GM19438 (cell line): Measurements from ENCODE around the gene ZSWIM6.

Experiments
- ATAC-seq: cut with Tn5 transposase; IDR thresholded peaks from one replicate; pipeline ENCODE4 v1.9.1; 2021; ENCODE audit warnings: low read depth; ENCODE audit not compliant: unreplicated experiment

The ZSWIM6 gene

GRCh38 chr5:61330845-61331406 is 1.1 kb upstream of the ZSWIM6 start:
- peak; percentile 37 for ATAC-seq

- ATAC-seq: no peak
Observed at GRCh38 chr5:61332358-61332749, 296 bp downstream of the ZSWIM6 start.

GRCh38 chr5:61332851-61333320 is 828 bp downstream of the ZSWIM6 start:
- ATAC-seq: no peak

GRCh38 chr5:61333321-61333953 is 1.4 kb downstream of the ZSWIM6 start:
- ATAC-seq: no peak

GRCh38 chr5:61333954-61334867 is 2.2 kb downstream of the ZSWIM6 start:
- no peak for ATAC-seq

- no peak for ATAC-seq
Observed at GRCh38 chr5:61334868-61335615, 3.0 kb downstream of the ZSWIM6 start.

- ATAC-seq: no peak
Observed at GRCh38 chr5:61339764-61340163, 7.7 kb downstream of the ZSWIM6 start.

GRCh38 chr5:61340775-61341361 is 8.8 kb downstream of the ZSWIM6 start:
- no peak for ATAC-seq

- ATAC-seq: no peak
Observed at GRCh38 chr5:61342071-61342501, 10.0 kb downstream of the ZSWIM6 start.

- ATAC-seq: no peak
Observed at GRCh38 chr5:61344187-61344944, 12.3 kb downstream of the ZSWIM6 start.

GRCh38 chr5:61346511-61346910 is 14.5 kb downstream of the ZSWIM6 start:
- ATAC-seq: no peak

- ATAC-seq: no peak
Observed at GRCh38 chr5:61347080-61347479, 15.0 kb downstream of the ZSWIM6 start.

- no peak for ATAC-seq
Observed at GRCh38 chr5:61348447-61348846, 16.4 kb downstream of the ZSWIM6 start.

- ATAC-seq: no peak
Observed at GRCh38 chr5:61349935-61350334, 17.9 kb downstream of the ZSWIM6 start.

GRCh38 chr5:61350535-61350934 is 18.5 kb downstream of the ZSWIM6 start:
- ATAC-seq: no peak

GRCh38 chr5:61351733-61352132 is 19.7 kb downstream of the ZSWIM6 start:
- ATAC-seq: no peak

GRCh38 chr5:61352180-61352579 is 20.1 kb downstream of the ZSWIM6 start:
- ATAC-seq: no peak

GRCh38 chr5:61352612-61353156 is 20.6 kb downstream of the ZSWIM6 start:
- no peak for ATAC-seq

GRCh38 chr5:61353293-61353692 is 21.2 kb downstream of the ZSWIM6 start:
- ATAC-seq: no peak
